HG03521 (cell line): Measurements from ENCODE around the gene ZNF709.
"Not testable (repeated sequence)": the region's sequence is repeated elsewhere in the genome, so short reads cannot be mapped to it uniquely, and the experiment has no call there.

Experiments used
- ATAC-seq: cut with Tn5 transposase; IDR thresholded peaks from one replicate; pipeline ENCODE4 v1.9.1; 2021; ENCODE audit warnings: mild to moderate bottlenecking, moderate library complexity; ENCODE audit not compliant: unreplicated experiment

Gene ZNF709

GRCh38 chr19:12453495-12453894, 31.1 kb downstream of the ZNF709 start:
- no peak for ATAC-seq

DNA sequence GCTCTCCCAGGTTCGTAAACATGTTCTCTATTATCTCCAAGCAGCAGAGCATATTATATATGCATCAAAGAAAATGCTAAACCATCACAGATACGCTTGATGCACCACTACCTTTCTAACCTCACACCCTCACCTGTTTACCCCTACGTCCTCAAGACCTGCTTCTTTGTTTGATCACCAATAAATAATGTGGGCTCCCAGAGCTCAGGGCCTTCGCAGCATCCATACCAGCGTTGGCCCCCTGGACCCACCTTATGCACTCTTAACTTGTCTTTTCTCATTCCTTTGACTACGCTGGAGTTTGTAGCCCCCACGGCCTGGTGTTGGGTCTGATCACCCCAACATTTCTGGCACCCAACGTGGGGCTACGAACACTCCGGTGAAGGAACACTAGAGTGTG, 33.8 kb downstream of the ZNF709 start:
- ATAC-seq: no peak

DNA sequence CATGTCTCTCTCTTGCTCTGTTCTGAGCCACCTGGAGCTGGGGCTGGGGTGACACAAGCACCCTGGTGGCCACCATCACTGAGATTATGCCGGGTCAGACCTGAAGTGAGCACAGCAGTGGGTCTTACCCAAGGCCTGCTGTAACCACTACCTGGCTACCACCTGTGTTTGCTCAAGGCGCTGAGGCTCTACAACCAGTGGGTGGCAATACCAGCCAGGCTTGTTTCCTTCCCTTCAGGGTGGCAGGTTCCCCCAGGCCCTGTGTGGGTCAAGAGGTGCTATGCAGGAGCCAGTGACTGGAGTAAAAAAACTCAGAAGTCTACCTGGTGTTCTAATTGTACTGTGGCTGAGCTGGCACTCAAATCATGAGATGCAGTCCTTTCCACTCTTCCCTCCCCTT, 35.8 kb downstream of the ZNF709 start:
- no peak for ATAC-seq

DNA sequence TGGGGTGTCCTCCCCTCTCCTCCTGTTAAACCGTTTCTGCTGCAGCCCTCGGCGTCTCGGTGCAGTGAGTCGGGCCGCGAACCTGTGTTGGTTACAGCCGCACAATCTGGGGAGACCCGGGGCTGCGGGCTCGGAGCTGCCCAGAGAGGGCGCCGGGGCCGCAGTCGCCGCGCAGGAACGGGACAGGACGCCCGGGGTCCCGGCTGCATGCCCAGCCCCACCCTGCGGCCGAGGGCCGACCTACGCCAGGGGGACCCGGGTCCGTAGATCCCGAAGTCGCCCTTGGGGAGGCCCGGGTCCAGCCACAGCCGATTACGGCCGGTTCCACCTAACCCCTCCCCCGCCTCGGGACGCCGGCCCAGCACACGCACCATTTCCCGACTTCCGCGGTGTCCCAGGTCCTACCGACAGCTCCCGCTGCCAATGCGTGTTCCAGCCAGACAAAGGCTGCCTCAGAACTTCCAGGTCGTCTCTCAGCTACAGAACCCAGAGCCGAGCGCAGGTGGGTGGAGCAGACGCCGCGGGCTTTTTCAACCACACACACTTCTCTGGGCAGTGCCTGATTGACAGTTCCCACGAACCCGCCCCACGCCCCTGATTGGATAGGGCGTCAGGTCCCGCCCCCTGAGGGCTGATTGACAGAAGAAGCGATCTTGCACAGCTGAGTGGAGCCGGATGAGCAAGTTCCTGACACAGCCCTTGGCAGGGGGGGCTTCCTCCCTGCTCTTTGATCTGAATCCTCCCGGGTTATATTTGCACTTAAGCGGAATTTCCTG, 43.9 kb downstream of the ZNF709 start, which contains the start of gene ZNF443:
Gene ZNF443 (minus strand): TSS at position 481 of the 776 bp plus-strand sequence. CDS start 107 bp downstream, at position 374.
- peak; percentile 92 for ATAC-seq

- peak; percentile 21 for ATAC-seq
Measured at GRCh38 chr19:12439686-12440540, 44.7 kb downstream of the ZNF709 start.

- not testable (repeated sequence) for ATAC-seq
Measured at GRCh38 chr19:12430726-12431299, 53.8 kb downstream of the ZNF709 start.

DNA sequence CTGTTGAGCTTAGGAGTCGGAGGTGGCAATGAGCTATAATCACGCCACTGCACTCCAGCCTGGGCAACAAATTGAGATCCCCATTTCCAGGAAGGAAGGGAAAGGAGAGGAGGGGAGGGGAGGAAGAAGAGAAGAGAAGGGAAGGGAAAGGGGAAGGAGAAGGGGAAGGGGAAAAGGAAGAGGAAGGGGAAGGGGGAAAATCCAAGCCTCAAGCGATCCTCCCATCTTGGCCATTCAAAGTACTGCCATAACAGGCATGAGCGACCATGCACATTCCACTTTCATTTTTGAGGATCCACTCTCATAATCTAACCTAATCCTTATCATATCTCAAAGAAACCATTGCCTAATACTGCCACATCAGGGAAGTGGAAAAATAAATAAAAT, 58.7 kb downstream of the ZNF709 start:
- no peak for ATAC-seq

DNA sequence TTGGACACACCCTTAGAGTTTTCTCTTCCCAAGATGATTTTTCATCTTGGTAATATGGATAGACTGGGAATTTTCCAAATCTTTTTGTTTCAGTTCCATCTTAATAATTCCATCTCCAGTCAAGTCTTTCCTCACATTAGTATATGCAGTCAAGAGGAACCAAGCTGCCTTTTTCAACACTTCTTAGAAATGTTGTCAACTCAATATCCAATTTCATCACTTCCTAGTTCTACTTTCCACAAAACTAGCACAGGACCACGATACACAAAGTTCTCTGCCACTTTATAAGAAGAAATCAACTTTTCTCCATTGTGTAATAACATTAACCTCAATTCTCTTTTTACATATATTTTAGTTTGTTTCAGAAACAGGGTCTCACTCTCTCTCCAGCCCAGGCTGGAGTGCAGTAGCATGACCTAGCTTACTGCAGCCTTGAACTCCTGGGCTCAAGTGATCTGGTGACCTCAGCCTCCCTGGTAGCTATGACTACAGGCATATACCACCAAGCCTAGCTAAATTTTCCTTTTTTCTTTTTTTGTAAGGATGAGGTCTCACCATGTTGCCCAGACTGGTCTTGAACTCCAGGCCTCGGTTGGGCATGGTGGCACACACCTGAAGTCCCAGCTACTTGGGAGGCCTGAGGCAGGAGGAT, 59.3 kb downstream of the ZNF709 start:
- ATAC-seq: no peak

DNA sequence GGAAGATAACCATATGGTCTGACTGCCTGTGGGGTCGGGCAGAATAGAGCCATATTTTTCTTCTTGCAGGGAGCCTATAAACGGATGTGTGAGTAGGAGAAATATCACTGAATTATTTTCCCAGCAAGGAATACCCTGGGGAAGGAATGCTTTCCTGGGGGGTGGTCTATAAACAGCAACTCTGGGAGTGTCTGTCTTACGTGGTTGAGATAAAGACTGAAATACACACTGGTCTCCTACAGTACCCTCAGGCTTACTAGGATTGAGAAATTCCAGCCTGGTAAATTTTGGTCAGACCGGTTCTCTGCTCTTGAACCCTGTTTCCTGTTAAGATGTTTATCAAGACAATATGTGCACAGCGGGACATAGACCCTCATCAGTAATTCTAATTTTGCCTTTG, 67.3 kb downstream of the ZNF709 start:
- not testable (repeated sequence) for ATAC-seq

GRCh38 chr19:12411893-12412292, 72.7 kb downstream of the ZNF709 start:
- ATAC-seq: no peak
